Esophagus muscularis mucosa (tissue), 4 donors: ENCODE data around the gene LRTM2. TPM values are rescaled to one million over a fixed set of nuclear protein-coding genes. Genes with fewer than 3 reads are reported as not detected.
A peak's percentile ranks its signal among the peaks of the same experiment; 100 is the strongest.

Source experiments
- DNase-seq: peaks from one replicate; pipeline ENCODE4 v3.0.0-alpha.2; 2017; ENCODE audit errors: extremely low spot score
- H3K27ac ChIP-seq, 4 donors: fragments of 200-600 bp; sonication (generic); replicated peaks in 1 of 4; 1 replicate in 3 of 4; 2 replicates in 1 of 4; pipeline ENCODE4 v1.5.1; 2016 to 2019; ENCODE audit warnings: mild to moderate bottlenecking in 1 of 4
- H3K27me3 ChIP-seq, 4 donors: fragments of 200-600 bp; sonication (generic); one replicate each; pipeline versions ENCODE4 v1.5.1 to v1.6.0; 2016 to 2019
- H3K36me3 ChIP-seq, 4 donors: fragments of 200-600 bp; sonication (generic); one replicate each; pipeline ENCODE4 v1.5.1; 2016 to 2019
- H3K4me1 ChIP-seq, 4 donors: fragments of 200-600 bp; sonication (generic); one replicate each; pipeline ENCODE4 v1.5.1; 2016 to 2019
- H3K4me3 ChIP-seq, 4 donors: fragments of 200-600 bp; sonication (generic); 1 replicate in 2 of 4; 2 replicates in 2 of 4; pipeline ENCODE4 v1.5.1; 2016 to 2019; ENCODE audit warnings: mild to moderate bottlenecking in 4 of 4, moderate library complexity in 1 of 4
- H3K9me3 ChIP-seq, 4 donors: fragments of 200-600 bp; sonication (generic); 1 replicate in 3 of 4; 2 replicates in 1 of 4; pipeline ENCODE4 v1.5.1; 2016 to 2019
- EP300 ChIP-seq: sonication (generic); formaldehyde crosslinking; IDR thresholded peaks from one replicate; pipeline ENCODE4 v1.6.1; 2017; ENCODE audit warnings: antibody characterized with exemption
- POLR2A ChIP-seq: fragments of 450-650 bp; IDR thresholded peaks from one replicate; pipeline ENCODE4 v1.6.1; 2017; ENCODE audit warnings: antibody characterized with exemption, moderate library complexity, mild to moderate bottlenecking, low read depth
- POLR2AphosphoS5 ChIP-seq, 2 donors: sonication (generic); formaldehyde crosslinking; IDR thresholded peaks; one replicate each; pipeline ENCODE4 v1.6.1; 2017; ENCODE audit warnings: antibody characterized with exemption in 2 of 2
- WGBS: methylation state at CpG from one replicate; pipeline ENCODE4 v1.1.5; 2018; 5-methylcytosine and 5-hydroxymethylcytosine counted together
- intact Hi-C: fragments of 100-400 bp; cut with DNase I; formaldehyde crosslinking; loops from one replicate; pipeline ENCODE4 v1.15.1; 2023
- total RNA-seq, 4 donors: library from RNA; depleted of rRNA; stranded (reverse); fragments of >200 nt; gene quantifications; one replicate each; pipeline versions ENCODE4 v1.1.0 to v1.2.1, GENCODE V29; 2016
- TF ChIP-seq, protein P1 (sequence below), 3 experiments: fragments of 200-600 bp in 2 of 3; fragments of 450-650 bp in 1 of 3; sonication (generic) in 2 of 3; IDR thresholded peaks; one replicate each; pipeline ENCODE4 v1.5.1; 2017 to 2019; ENCODE audit warnings: antibody characterized with exemption in 3 of 3, mild to moderate bottlenecking in 2 of 3, moderate library complexity in 1 of 3

Gene LRTM2
- total RNA-seq, 4 donors from 2014 or later: 0.17 TPM; not detected in 3

DNA sequence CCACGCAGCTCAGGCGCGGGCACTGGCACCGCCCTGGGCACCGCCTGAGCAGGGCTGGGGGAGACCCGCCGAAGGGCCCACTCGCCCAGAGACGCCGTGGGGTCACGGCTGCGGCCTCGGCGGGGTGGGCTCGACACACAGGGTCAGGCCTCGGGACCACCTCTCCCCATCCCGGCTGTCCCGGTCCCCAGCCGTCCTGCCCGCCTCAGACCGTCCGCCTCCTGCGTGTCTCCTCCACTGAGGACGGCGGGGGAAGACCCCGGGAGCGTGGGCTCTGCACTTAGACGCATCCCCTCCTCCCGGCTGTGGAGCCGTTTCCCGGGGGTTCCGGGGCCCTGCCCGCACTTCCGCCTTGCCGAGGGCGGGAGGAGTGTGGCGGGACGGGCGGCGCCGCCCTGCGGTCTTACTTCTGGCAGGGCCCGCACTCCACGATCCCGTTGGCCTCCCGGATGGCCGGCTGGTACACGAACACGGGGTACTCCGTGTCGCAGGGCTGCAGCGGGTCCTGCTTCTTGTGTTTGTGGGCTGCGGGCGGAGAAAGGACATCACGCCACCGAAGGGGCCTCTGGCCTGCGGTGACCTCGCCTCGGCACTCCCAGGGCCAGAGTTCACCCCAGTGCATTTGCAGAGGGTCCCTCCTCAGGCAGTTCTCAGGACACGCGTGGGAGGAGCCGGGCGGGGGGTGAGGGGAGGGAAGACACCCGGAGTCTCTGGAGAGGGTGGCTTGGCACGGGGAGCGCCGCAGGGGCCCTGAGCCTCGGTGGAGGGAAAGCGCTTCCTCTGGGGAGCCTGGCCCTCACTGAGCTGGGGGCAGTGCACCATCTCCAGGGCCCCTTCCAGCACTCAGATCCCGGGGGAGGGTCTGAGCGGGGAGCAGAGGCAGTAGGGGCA lies 23.1 kb upstream of the LRTM2 start:
- peaks cover 34 to 49% (median 39%) of the 10 kb centered on the region in 4 donors for H3K4me1 ChIP-seq
- intact Hi-C loops: loop anchor here (2.0 to 5.0 kb wide), 2 partner anchors 238 to 785 kb away; no protein-coding TSS in a partner anchor
- H3K4me3 ChIP-seq: peak overlapping the region; percentile 56 to 73 (median 66)
- H3K27ac ChIP-seq: peak overlapping the region; percentile 77 to 87 (median 86)
- H3K36me3 ChIP-seq: no peaks in the 10 kb centered on the region
- no peak for DNase-seq
- H3K27me3 ChIP-seq: no peaks in the 10 kb centered on the region
- no peak for TF ChIP-seq EP300
- TF ChIP-seq, protein P1, sequence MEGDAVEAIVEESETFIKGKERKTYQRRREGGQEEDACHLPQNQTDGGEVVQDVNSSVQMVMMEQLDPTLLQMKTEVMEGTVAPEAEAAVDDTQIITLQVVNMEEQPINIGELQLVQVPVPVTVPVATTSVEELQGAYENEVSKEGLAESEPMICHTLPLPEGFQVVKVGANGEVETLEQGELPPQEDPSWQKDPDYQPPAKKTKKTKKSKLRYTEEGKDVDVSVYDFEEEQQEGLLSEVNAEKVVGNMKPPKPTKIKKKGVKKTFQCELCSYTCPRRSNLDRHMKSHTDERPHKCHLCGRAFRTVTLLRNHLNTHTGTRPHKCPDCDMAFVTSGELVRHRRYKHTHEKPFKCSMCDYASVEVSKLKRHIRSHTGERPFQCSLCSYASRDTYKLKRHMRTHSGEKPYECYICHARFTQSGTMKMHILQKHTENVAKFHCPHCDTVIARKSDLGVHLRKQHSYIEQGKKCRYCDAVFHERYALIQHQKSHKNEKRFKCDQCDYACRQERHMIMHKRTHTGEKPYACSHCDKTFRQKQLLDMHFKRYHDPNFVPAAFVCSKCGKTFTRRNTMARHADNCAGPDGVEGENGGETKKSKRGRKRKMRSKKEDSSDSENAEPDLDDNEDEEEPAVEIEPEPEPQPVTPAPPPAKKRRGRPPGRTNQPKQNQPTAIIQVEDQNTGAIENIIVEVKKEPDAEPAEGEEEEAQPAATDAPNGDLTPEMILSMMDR (IDR thresholded peaks at IDR 0.05): peak in 1 of 3 experiments; percentile 21
- peak; percentile 50 to 74 for TF ChIP-seq POLR2AphosphoS5 (IDR thresholded peaks at IDR 0.05)
- TF ChIP-seq POLR2A: no peak
- WGBS: 42% methylated on average over 21 of the region's 71 CpGs
- H3K9me3 ChIP-seq: no peaks in the 10 kb centered on the region

DNA sequence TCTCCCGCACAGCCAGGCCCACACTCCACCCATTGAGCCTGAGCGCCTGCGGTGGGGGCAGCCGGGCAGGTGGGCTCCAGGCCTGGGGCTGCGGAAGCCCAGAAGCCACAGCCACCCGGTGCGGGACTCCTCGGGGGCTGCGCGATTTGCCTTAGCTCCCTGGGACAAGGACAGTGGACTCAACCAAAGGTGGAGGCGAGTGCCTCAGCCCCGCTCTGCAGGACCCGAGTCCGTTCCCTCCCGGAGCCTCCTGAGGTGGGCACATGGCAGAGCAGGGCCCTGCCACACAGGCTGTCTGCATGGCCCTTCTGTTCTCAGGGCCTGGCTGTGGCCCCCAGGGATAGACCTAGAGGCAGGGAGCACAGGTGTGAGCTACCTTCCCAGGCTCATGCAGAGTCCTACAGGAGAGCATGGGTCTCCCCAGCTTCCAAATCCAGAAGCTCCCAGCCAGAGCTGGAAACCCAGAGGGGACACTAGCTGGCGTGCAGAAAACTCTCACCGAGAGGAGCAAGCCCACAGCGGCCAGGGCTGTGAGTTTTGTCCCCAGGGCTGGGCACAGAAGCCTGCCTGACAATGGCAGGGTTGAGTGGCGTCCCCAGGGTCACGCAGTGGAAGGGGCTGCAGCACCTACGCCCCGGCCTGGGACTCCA lies 22.2 kb upstream of the LRTM2 start:
- DNase-seq: no peak
- 100% methylated on average over 4 of the region's 22 CpGs for WGBS
- Histone ChIP-seq H3K27ac (peak overlapping the region; percentile 77 to 87 (median 86)), H3K4me1 (peaks cover 34 to 49% (median 38%) of the 10 kb centered on the region in 4 donors), H3K4me3 (peak overlapping the region in 1 of 4 donors; percentile 67), H3K9me3 (no peaks in the 10 kb centered on the region), H3K36me3 (no peaks in the 10 kb centered on the region), H3K27me3 (no peaks in the 10 kb centered on the region)
- TF ChIP-seq POLR2AphosphoS5 (IDR thresholded peaks at IDR 0.05) (no peak), EP300 (no peak), POLR2A (no peak)
- TF ChIP-seq, protein P1 (IDR thresholded peaks at IDR 0.05): no peak
- intact Hi-C loops: loop anchor here (2.0 to 5.0 kb wide), 2 partner anchors 237 to 784 kb away; no protein-coding TSS in a partner anchor

DNA sequence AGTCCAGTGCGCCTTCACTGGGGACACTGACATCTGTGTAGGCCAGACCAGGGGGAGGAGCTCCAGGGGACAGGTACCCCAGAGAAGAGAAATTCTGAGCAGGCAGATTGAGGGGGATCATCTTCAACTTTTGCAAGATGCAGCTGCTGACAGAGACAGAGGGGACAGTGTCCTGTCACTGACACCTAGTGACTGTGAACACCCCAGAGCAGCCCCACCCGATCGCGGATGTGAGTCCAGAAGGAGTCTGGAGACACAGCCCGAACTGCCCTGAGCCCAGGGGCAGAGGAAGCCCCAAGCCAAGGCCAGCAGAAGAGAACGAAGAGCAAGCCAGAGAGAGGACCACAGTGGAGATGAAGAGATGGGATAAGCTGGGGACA lies 21.7 kb upstream of the LRTM2 start:
- 96% methylated on average over 5 of the region's 6 CpGs for WGBS
- intact Hi-C loops: loop anchor here (5.0 kb wide), 1 partner anchor 784 kb away; no protein-coding TSS in a partner anchor
- TF ChIP-seq, protein P1 (IDR thresholded peaks at IDR 0.05): no peak
- no peak for TF ChIP-seq POLR2A

GRCh38 chr12:1799051-1799881 lies 21.1 kb upstream of the LRTM2 start:
- TF ChIP-seq EP300 (no peak), POLR2AphosphoS5 (IDR thresholded peaks at IDR 0.05) (no peak), POLR2A (no peak)
- TF ChIP-seq, protein P1 (IDR thresholded peaks at IDR 0.05): no peak
- no peaks in the 10 kb centered on the region for H3K9me3 ChIP-seq
- no peak overlapping the region for H3K4me3 ChIP-seq
- intact Hi-C loops: loop anchor here (5.0 kb wide), 1 partner anchor 783 kb away; no protein-coding TSS in a partner anchor
- H3K27ac ChIP-seq: no peak overlapping the region
- no peaks in the 10 kb centered on the region for H3K36me3 ChIP-seq
- 92% methylated on average over 14 of the region's 21 CpGs for WGBS
- no peak for DNase-seq
- no peaks in the 10 kb centered on the region for H3K27me3 ChIP-seq
- H3K4me1 ChIP-seq: peaks cover 29 to 44% (median 34%) of the 10 kb centered on the region in 4 donors

More for the DNA sequence above, 21.7 kb upstream of the LRTM2 start:
- Histone ChIP-seq H3K27me3 (no peaks in the 10 kb centered on the region), H3K27ac (no peak overlapping the region), H3K36me3 (no peaks in the 10 kb centered on the region), H3K4me3 (no peak overlapping the region), H3K4me1 (peaks cover 30 to 49% (median 35%) of the 10 kb centered on the region in 4 donors), H3K9me3 (no peaks in the 10 kb centered on the region)
- no peak for DNase-seq
